ENCODE results near the gene DIDO1.
A peak's percentile ranks its signal among the peaks of the same experiment; 100 is the strongest.

Gene DIDO1

DNA sequence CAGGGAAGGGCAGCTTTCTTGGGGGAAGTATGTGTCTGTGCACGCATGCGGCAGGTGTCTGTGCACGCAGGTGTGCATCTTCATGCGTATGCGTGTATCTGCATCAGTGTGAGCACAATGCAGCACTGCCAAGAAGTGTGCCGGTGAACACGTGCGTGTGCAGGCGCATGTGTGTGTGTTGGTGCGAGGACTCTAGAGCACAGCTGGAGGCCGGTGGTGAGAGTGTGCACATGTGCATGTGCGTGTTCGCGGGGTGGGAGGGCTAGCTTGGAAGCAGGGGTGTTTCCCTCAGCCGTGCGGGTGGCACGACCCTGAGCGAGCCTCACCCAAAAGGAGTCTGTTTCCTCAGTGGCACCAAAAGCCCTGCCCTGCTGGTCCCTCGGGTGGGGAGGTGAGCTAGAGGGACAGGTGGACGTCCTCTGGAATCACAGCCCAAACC, 33.7 kb upstream of the DIDO1 start:
- DNase-seq (ENCODE audit: low read depth in 1 of 2, low spot score in 1 of 2) = no peak
- in situ Hi-C loops (cut with HindIII; ENCODE audit: low pct_unique_long_range_greater_than_20kb, low sequenced_read_pairs) = no loop called here
- TF ChIP-seq JUND (IDR thresholded peaks at IDR 0.05; ENCODE audit: low read depth) = no peak

- no peak for DNase-seq (ENCODE audit: low read depth in 1 of 2, low spot score in 1 of 2)
- no peak for TF ChIP-seq JUND (IDR thresholded peaks at IDR 0.05; ENCODE audit: low read depth)
- in situ Hi-C loops (cut with HindIII; ENCODE audit: low pct_unique_long_range_greater_than_20kb, low sequenced_read_pairs) = no loop called here
Measured at GRCh38 chr20:62959101-62959971, 33.0 kb upstream of the DIDO1 start.

- in situ Hi-C loops (cut with HindIII; ENCODE audit: low pct_unique_long_range_greater_than_20kb, low sequenced_read_pairs) = no loop called here
- DNase-seq (ENCODE audit: low read depth in 1 of 2, low spot score in 1 of 2) = no peak
- TF ChIP-seq JUND (IDR thresholded peaks at IDR 0.05; ENCODE audit: low read depth) = no peak
Measured at GRCh38 chr20:62958388-62959100, 32.2 kb upstream of the DIDO1 start.

- in situ Hi-C loops (cut with HindIII; ENCODE audit: low pct_unique_long_range_greater_than_20kb, low sequenced_read_pairs) = no loop called here
- DNase-seq (ENCODE audit: low read depth in 1 of 2, low spot score in 1 of 2) = no peak
- no peak for TF ChIP-seq JUND (IDR thresholded peaks at IDR 0.05; ENCODE audit: low read depth)
Measured at GRCh38 chr20:62957136-62958117, 31.1 kb upstream of the DIDO1 start.

DNA sequence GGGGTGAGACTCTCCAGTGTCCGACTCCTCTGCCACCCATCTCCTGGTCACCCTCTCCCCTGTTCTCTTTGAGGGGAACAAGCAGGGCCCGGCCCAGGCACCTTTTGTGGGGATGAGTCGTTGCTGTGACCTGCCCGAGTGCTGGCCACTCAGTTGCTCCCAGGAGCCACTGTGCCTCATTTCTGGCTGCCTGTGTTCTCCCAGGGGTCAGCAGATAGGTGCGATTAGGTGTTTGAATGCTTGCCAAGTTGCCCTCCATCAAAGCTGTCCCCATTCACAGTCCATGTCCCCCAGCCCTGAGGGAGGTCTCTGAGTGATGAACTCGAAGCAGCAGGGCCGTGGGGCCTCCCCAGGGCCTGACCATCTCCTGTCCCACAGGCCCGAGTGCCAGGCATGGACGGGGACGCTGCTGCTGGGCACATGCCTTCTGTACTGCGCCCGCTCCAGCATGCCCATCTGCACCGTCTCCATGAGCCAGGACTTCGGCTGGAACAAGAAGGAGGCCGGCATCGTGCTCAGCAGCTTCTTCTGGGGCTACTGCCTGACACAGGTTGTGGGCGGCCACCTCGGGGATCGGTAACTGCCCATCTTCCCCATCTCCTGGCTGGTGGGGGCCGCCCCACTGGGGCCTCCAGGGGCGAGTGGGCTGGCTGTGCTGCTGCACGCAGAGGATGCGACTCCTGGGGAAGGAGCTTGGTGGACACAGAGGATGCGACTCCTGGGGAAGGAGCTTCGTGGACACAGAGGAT, 30.3 kb upstream of the DIDO1 start:
- in situ Hi-C loops (cut with HindIII; ENCODE audit: low pct_unique_long_range_greater_than_20kb, low sequenced_read_pairs) = no loop called here
- TF ChIP-seq JUND (IDR thresholded peaks at IDR 0.05; ENCODE audit: low read depth) = no peak
- no peak for DNase-seq (ENCODE audit: low read depth in 1 of 2, low spot score in 1 of 2)

- in situ Hi-C loops (cut with HindIII; ENCODE audit: low pct_unique_long_range_greater_than_20kb, low sequenced_read_pairs) = no loop called here
- peak in 1 of 2 experiments; percentile 38 for DNase-seq (ENCODE audit: low read depth in 1 of 2, low spot score in 1 of 2)
Measured at GRCh38 chr20:62955519-62956386, 29.4 kb upstream of the DIDO1 start.

GRCh38 chr20:62953839-62954703, 27.8 kb upstream of the DIDO1 start:
- TF ChIP-seq JUND (IDR thresholded peaks at IDR 0.05; ENCODE audit: low read depth) = no peak
- in situ Hi-C loops (cut with HindIII; ENCODE audit: low pct_unique_long_range_greater_than_20kb, low sequenced_read_pairs) = no loop called here
- DNase-seq (ENCODE audit: low read depth in 1 of 2, low spot score in 1 of 2) = no peak

More at GRCh38 chr20:62955519-62956386, 29.4 kb upstream of the DIDO1 start:
- no peak for TF ChIP-seq JUND (IDR thresholded peaks at IDR 0.05; ENCODE audit: low read depth)

GRCh38 chr20:62952968-62953838, 26.9 kb upstream of the DIDO1 start:
- in situ Hi-C loops (cut with HindIII; ENCODE audit: low pct_unique_long_range_greater_than_20kb, low sequenced_read_pairs) = no loop called here
- DNase-seq (ENCODE audit: low read depth in 1 of 2, low spot score in 1 of 2) = no peak
- TF ChIP-seq JUND (IDR thresholded peaks at IDR 0.05; ENCODE audit: low read depth) = no peak

DNA sequence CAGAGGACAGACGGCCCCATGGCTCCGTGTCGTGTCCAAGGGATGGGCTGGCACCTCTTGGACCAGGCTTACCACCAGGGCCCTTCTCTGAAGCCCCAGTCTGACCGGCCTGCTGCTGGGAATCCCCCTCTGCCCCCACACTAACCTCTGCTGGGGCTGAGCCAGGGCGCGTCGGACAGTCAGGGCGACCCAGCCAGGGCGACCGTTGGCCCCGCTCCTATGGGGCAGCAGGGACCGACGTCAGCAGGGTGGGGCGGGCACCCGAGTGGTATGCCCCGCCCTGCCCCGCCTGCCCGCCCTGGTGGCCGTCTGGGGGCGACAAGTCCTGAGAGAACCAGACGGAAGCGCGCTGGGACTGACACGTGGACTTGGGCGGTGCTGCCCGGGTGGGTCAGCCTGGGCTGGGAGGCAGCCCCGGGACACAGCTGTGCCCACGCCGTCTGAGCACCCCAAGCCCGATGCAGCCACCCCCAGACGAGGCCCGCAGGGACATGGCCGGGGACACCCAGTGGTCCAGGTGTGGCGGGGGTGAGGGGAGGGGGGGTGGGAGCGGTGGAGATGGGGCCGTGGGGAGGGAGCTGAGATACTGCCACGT, 26.2 kb upstream of the DIDO1 start, which contains the start of gene SLC17A9:
Gene SLC17A9 (plus strand): TSS at position 337 of the 595 bp plus-strand sequence. CDS start 122 bp downstream, at position 459.
- DNase-seq (ENCODE audit: low read depth in 1 of 2, low spot score in 1 of 2) = no peak
- in situ Hi-C loops (cut with HindIII; ENCODE audit: low pct_unique_long_range_greater_than_20kb, low sequenced_read_pairs) = no loop called here
- no peak for TF ChIP-seq JUND (IDR thresholded peaks at IDR 0.05; ENCODE audit: low read depth)
